ENCODE measurements around the gene NPTX1. TPM values are rescaled to one million over a fixed set of nuclear protein-coding genes. Genes with fewer than 3 reads are reported as not detected.
A peak's percentile ranks its signal among the peaks of the same experiment; 100 is the strongest.

Gene NPTX1
- total and polyA plus RNA-seq, 2 of the 13 experiments (the other 11 are each of a cell fraction or from before 2014, with no cell fraction given): 0.01 TPM; not detected in 1

DNA sequence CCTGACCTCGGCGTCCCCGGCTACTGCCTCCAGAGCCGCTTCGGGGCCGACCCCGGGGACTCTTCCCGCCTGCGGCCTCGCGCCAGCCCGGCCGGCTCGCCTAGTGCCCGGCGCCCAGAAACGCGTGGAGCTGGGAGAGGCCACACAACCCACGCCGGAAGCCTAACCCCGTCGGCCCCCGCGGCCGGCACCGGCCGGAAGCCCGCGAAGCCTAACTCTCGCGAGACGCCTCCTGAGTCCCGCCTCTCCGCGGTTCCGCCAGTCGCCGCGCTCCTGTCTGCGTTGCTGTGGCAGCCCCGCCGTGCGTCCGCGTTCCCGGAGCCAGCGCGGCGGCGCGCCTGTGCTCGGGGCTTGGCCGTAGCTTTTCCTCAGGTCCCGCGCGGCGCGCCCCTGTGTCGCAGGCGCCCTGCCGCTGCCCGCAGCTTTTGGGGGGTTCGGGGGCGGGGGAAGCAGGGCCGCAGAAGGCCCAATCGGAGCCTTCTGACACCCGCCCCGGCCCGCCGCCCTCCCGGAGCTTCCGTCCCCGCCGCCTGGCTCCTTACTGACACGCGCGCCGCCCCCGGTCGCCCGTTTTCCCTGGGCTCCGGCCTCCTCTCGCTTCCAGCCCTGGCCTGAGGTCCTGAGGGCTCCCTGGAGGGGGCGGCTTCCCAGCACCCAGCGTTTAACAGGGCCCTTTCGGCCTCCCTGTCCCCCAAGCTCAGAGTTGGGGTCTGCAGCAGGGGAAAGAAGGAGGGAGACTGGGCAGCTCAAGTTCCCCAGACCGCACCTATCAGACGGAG is 21.7 kb downstream of the NPTX1 start (continued):
- TF ChIP-seq MBNL3 (CRISPR knock-in tag; conservative IDR thresholded peaks at IDR 0.05) (no peak), GFI1 (CRISPR knock-in tag; IDR thresholded peaks at IDR 0.05; ENCODE audit: borderline replicate concordance) (peak; percentile 70; the same call in 1 of the 2 replicates), ZNF468 (CRISPR knock-in tag; IDR thresholded peaks at IDR 0.05) (peak; percentile 92; the same call in 1 of the 2 replicates), TOE1 (CRISPR knock-in tag; IDR thresholded peaks at IDR 0.05) (no peak; the same call in 1 of the 2 replicates), ETV6 (CRISPR knock-in tag; conservative IDR thresholded peaks at IDR 0.05) (peak; percentile 15; the same call in 1 of the 2 replicates), REPIN1 (CRISPR knock-in tag; IDR thresholded peaks at IDR 0.05; ENCODE audit: borderline replicate concordance, low read depth) (peak; percentile 72), RFX5 (IDR thresholded peaks at IDR 0.05; ENCODE audit: low read depth, low read length) (peak; percentile 78), NR2F6 (IDR thresholded peaks at IDR 0.05) (no peak), NR2F6 (CRISPR knock-in tag; IDR thresholded peaks at IDR 0.05) (no peak; the same call in 1 of the 2 replicates), ZNF790 (CRISPR knock-in tag; IDR thresholded peaks at IDR 0.05; ENCODE audit: borderline replicate concordance) (peak; percentile 94; the same call in 1 of the 2 replicates), PCBP1 (IDR thresholded peaks at IDR 0.05; ENCODE audit: borderline replicate concordance, low read depth, low read length) (peak; percentile 92; the same call in 1 of the 2 replicates), SRSF1 (optimal IDR thresholded peaks at IDR 0.05; ENCODE audit: low read depth, low read length) (peak; percentile 56)
- TF ChIP-seq, protein P1, sequence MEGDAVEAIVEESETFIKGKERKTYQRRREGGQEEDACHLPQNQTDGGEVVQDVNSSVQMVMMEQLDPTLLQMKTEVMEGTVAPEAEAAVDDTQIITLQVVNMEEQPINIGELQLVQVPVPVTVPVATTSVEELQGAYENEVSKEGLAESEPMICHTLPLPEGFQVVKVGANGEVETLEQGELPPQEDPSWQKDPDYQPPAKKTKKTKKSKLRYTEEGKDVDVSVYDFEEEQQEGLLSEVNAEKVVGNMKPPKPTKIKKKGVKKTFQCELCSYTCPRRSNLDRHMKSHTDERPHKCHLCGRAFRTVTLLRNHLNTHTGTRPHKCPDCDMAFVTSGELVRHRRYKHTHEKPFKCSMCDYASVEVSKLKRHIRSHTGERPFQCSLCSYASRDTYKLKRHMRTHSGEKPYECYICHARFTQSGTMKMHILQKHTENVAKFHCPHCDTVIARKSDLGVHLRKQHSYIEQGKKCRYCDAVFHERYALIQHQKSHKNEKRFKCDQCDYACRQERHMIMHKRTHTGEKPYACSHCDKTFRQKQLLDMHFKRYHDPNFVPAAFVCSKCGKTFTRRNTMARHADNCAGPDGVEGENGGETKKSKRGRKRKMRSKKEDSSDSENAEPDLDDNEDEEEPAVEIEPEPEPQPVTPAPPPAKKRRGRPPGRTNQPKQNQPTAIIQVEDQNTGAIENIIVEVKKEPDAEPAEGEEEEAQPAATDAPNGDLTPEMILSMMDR (CRISPR knock-in tag; IDR thresholded peaks at IDR 0.05): peak; percentile 13; the same call in 1 of the 2 replicates
- TF ChIP-seq, protein P2, sequence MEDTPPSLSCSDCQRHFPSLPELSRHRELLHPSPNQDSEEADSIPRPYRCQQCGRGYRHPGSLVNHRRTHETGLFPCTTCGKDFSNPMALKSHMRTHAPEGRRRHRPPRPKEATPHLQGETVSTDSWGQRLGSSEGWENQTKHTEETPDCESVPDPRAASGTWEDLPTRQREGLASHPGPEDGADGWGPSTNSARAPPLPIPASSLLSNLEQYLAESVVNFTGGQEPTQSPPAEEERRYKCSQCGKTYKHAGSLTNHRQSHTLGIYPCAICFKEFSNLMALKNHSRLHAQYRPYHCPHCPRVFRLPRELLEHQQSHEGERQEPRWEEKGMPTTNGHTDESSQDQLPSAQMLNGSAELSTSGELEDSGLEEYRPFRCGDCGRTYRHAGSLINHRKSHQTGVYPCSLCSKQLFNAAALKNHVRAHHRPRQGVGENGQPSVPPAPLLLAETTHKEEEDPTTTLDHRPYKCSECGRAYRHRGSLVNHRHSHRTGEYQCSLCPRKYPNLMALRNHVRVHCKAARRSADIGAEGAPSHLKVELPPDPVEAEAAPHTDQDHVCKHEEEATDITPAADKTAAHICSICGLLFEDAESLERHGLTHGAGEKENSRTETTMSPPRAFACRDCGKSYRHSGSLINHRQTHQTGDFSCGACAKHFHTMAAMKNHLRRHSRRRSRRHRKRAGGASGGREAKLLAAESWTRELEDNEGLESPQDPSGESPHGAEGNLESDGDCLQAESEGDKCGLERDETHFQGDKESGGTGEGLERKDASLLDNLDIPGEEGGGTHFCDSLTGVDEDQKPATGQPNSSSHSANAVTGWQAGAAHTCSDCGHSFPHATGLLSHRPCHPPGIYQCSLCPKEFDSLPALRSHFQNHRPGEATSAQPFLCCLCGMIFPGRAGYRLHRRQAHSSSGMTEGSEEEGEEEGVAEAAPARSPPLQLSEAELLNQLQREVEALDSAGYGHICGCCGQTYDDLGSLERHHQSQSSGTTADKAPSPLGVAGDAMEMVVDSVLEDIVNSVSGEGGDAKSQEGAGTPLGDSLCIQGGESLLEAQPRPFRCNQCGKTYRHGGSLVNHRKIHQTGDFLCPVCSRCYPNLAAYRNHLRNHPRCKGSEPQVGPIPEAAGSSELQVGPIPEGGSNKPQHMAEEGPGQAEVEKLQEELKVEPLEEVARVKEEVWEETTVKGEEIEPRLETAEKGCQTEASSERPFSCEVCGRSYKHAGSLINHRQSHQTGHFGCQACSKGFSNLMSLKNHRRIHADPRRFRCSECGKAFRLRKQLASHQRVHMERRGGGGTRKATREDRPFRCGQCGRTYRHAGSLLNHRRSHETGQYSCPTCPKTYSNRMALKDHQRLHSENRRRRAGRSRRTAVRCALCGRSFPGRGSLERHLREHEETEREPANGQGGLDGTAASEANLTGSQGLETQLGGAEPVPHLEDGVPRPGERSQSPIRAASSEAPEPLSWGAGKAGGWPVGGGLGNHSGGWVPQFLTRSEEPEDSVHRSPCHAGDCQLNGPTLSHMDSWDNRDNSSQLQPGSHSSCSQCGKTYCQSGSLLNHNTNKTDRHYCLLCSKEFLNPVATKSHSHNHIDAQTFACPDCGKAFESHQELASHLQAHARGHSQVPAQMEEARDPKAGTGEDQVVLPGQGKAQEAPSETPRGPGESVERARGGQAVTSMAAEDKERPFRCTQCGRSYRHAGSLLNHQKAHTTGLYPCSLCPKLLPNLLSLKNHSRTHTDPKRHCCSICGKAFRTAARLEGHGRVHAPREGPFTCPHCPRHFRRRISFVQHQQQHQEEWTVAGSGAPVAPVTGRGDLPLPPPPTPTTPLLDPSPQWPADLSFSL (CRISPR knock-in tag; IDR thresholded peaks at IDR 0.05): no peak
- TF ChIP-seq, protein P3, sequence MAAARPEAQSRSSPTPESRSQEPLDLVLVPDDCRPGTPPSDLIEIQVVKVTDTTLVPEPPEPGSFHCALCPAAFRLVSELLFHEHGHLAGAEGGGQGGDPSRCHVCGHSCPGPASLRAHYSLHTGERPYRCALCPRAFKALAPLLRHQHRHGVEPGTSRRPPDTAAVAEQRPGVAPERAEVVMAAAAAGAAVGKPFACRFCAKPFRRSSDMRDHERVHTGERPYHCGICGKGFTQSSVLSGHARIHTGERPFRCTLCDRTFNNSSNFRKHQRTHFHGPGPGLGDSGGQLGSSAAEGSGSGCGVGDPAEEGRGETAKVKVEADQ (CRISPR knock-in tag; IDR thresholded peaks at IDR 0.05; ENCODE audit: borderline replicate concordance): peak; percentile 59; the same call in 1 of the 2 replicates
